Stimulated activated naive CD8-positive, alpha-beta T cell treated with anti-CD3 and anti-CD28 coated beads, Interleukin-15, Interleukin-2, amounts not matched to agents 100 U/mL and 50 U/mL, for 24 hours (primary cell): Measurements from ENCODE around the gene CC2D2B.
"Not testable (repeated sequence)": the region's sequence is repeated elsewhere in the genome, so short reads cannot be mapped to it uniquely, and the experiment has no call there.

Experiments used
- ATAC-seq: fragments of 150-1000 bp; cut with Tn5 transposase; one replicate; pipeline ENCODE4 v1.10.0; 2021
- DNase-seq: peaks from one replicate; pipeline ENCODE4 v3.0.0; 2021

Gene CC2D2B

GRCh38 chr10:96017191-96017687 lies 109.5 kb downstream of the CC2D2B start:
- ATAC-seq (peak; percentile 71), DNase-seq (peak; percentile 14)

GRCh38 chr10:96021332-96021731 lies 113.6 kb downstream of the CC2D2B start:
- ATAC-seq: no peak
- no peak for DNase-seq

GRCh38 chr10:96022739-96023138 lies 115.0 kb downstream of the CC2D2B start:
- no peak for ATAC-seq
- no peak for DNase-seq

GRCh38 chr10:96023168-96023567 lies 115.4 kb downstream of the CC2D2B start:
- no peak for ATAC-seq
- no peak for DNase-seq

GRCh38 chr10:96025566-96025965 lies 117.8 kb downstream of the CC2D2B start:
- DNase-seq (no peak), ATAC-seq (peak; percentile 46)

- no peak for DNase-seq
- no peak for ATAC-seq
Observed at GRCh38 chr10:96034625-96035024, 126.8 kb downstream of the CC2D2B start.

GRCh38 chr10:96038476-96039387 lies 131.0 kb downstream of the CC2D2B start:
- DNase-seq (no peak), ATAC-seq (no peak)

GRCh38 chr10:96041146-96041545 lies 133.4 kb downstream of the CC2D2B start:
- no peak for ATAC-seq
- DNase-seq: no peak

- ATAC-seq: peak; percentile 96
- DNase-seq: peak; percentile 85
Observed at GRCh38 chr10:96043033-96043892, 135.5 kb downstream of the CC2D2B start, which contains the start of gene CCNJ. TSS of gene CCNJ (plus strand) at chr10:96043583. CDS start at chr10:96044394, 811 bp downstream.

- DNase-seq (peak; percentile 56), ATAC-seq (peak; percentile 51)
Observed at GRCh38 chr10:96043893-96044715, 136.3 kb downstream of the CC2D2B start.

GRCh38 chr10:96044736-96045135 lies 137.0 kb downstream of the CC2D2B start:
- ATAC-seq (no peak), DNase-seq (no peak)

- DNase-seq: no peak
- no peak for ATAC-seq
Observed at GRCh38 chr10:96046546-96046945, 138.8 kb downstream of the CC2D2B start.

- no peak for ATAC-seq
- no peak for DNase-seq
Observed at GRCh38 chr10:96047004-96047649, 139.4 kb downstream of the CC2D2B start.

- not testable (repeated sequence) for ATAC-seq, DNase-seq
Observed at GRCh38 chr10:96047925-96048324, 140.2 kb downstream of the CC2D2B start.

- ATAC-seq (no peak), DNase-seq (no peak)
Observed at GRCh38 chr10:96049340-96049739, 141.6 kb downstream of the CC2D2B start.

- ATAC-seq (no peak), DNase-seq (no peak)
Observed at GRCh38 chr10:96053985-96054384, 146.2 kb downstream of the CC2D2B start.

- ATAC-seq: no peak
- DNase-seq: no peak
Observed at GRCh38 chr10:96056787-96057186, 149.0 kb downstream of the CC2D2B start.

GRCh38 chr10:96061232-96061631 lies 153.5 kb downstream of the CC2D2B start:
- ATAC-seq (no peak), DNase-seq (no peak)

- ATAC-seq (no peak), DNase-seq (no peak)
Observed at GRCh38 chr10:96072674-96073073, 164.9 kb downstream of the CC2D2B start.

GRCh38 chr10:96073722-96074121 lies 165.9 kb downstream of the CC2D2B start:
- ATAC-seq (peak; percentile 97), DNase-seq (no peak)

- DNase-seq (no peak), ATAC-seq (no peak)
Observed at GRCh38 chr10:96074776-96075175, 167.0 kb downstream of the CC2D2B start.
